ENCODE measurements around the gene PTGS1.

The PTGS1 gene

GRCh38 chr9:122383992-122384461, 13.2 kb downstream of the PTGS1 start:
- Histone ChIP-seq H3K79me2 (ENCODE audit: low read length) (no peaks in the 10 kb centered on the region), H3K9me2 (replicated peaks; ENCODE audit: insufficient read depth, low read length) (no peaks in the 10 kb centered on the region), H3K4me2 (ENCODE audit: low read depth, low read length) (no peak overlapping the region), H3K27ac (ENCODE audit: low read length) (no peak overlapping the region), H3K27me3 (replicated peaks; ENCODE audit: insufficient read depth, low read length) (no peaks in the 10 kb centered on the region), H3K9me3 (replicated peaks; ENCODE audit: insufficient read depth, low read length) (no peaks in the 10 kb centered on the region), H4K20me1 (ENCODE audit: insufficient read depth, low read length) (no peaks in the 10 kb centered on the region), H3F3A (ENCODE audit: insufficient read depth, low read length) (no peaks in the 10 kb centered on the region), H3K9ac (ENCODE audit: low read length) (no peak overlapping the region), H2AFZ (ENCODE audit: low read length) (no peak overlapping the region), H3K4me3 (ENCODE audit: low read length) (no peak overlapping the region), H3K4me1 (ENCODE audit: low read length) (no peaks in the 10 kb centered on the region), H3K36me3 (replicated peaks; ENCODE audit: insufficient read depth, low read length) (no peaks in the 10 kb centered on the region)
- DNase-seq, result no peak
- TF ChIP-seq EZH2phosphoT487 (IDR thresholded peaks at IDR 0.05; ENCODE audit: low read length) (no peak), EZH2 (optimal IDR thresholded peaks at IDR 0.05; ENCODE audit: low read depth, low read length) (no peak), CTCF (IDR thresholded peaks at IDR 0.05; ENCODE audit: low read length) (no peak)

- Histone ChIP-seq H2AFZ (ENCODE audit: low read length) (no peak overlapping the region), H3F3A (ENCODE audit: insufficient read depth, low read length) (no peaks in the 10 kb centered on the region), H3K4me3 (ENCODE audit: low read length) (no peak overlapping the region), H3K36me3 (replicated peaks; ENCODE audit: insufficient read depth, low read length) (no peaks in the 10 kb centered on the region), H3K79me2 (ENCODE audit: low read length) (no peaks in the 10 kb centered on the region), H3K9me2 (replicated peaks; ENCODE audit: insufficient read depth, low read length) (no peaks in the 10 kb centered on the region), H3K27ac (ENCODE audit: low read length) (no peak overlapping the region), H3K9ac (ENCODE audit: low read length) (no peak overlapping the region), H3K4me1 (ENCODE audit: low read length) (no peaks in the 10 kb centered on the region), H3K4me2 (ENCODE audit: low read depth, low read length) (no peak overlapping the region), H4K20me1 (ENCODE audit: insufficient read depth, low read length) (no peaks in the 10 kb centered on the region), H3K9me3 (replicated peaks; ENCODE audit: insufficient read depth, low read length) (no peaks in the 10 kb centered on the region), H3K27me3 (replicated peaks; ENCODE audit: insufficient read depth, low read length) (no peaks in the 10 kb centered on the region)
- DNase-seq, result no peak
- TF ChIP-seq CTCF (IDR thresholded peaks at IDR 0.05; ENCODE audit: low read length) (no peak), EZH2 (optimal IDR thresholded peaks at IDR 0.05; ENCODE audit: low read depth, low read length) (no peak), EZH2phosphoT487 (IDR thresholded peaks at IDR 0.05; ENCODE audit: low read length) (no peak)
Observed at GRCh38 chr9:122386311-122386872, 15.6 kb downstream of the PTGS1 start.

- no peak overlapping the region for H3K4me3 ChIP-seq (ENCODE audit: low read length)
- TF ChIP-seq EZH2phosphoT487 (IDR thresholded peaks at IDR 0.05; ENCODE audit: low read length) (no peak), EZH2 (optimal IDR thresholded peaks at IDR 0.05; ENCODE audit: low read depth, low read length) (no peak), CTCF (IDR thresholded peaks at IDR 0.05; ENCODE audit: low read length) (no peak)
Observed at GRCh38 chr9:122387536-122387935, 16.7 kb downstream of the PTGS1 start.

More at GRCh38 chr9:122387536-122387935, 16.7 kb downstream of the PTGS1 start:
- Histone ChIP-seq H3K4me2 (ENCODE audit: low read depth, low read length) (no peak overlapping the region), H2AFZ (ENCODE audit: low read length) (no peak overlapping the region), H3K4me1 (ENCODE audit: low read length) (no peaks in the 10 kb centered on the region), H4K20me1 (ENCODE audit: insufficient read depth, low read length) (no peaks in the 10 kb centered on the region), H3K27me3 (replicated peaks; ENCODE audit: insufficient read depth, low read length) (no peaks in the 10 kb centered on the region), H3K9ac (ENCODE audit: low read length) (no peak overlapping the region), H3K36me3 (replicated peaks; ENCODE audit: insufficient read depth, low read length) (no peaks in the 10 kb centered on the region), H3K27ac (ENCODE audit: low read length) (no peak overlapping the region), H3K9me2 (replicated peaks; ENCODE audit: insufficient read depth, low read length) (no peaks in the 10 kb centered on the region), H3F3A (ENCODE audit: insufficient read depth, low read length) (no peaks in the 10 kb centered on the region), H3K9me3 (replicated peaks; ENCODE audit: insufficient read depth, low read length) (no peaks in the 10 kb centered on the region), H3K79me2 (ENCODE audit: low read length) (no peaks in the 10 kb centered on the region)
- DNase-seq, result no peak

All from MM.1S (cell line).